HCEC 1CT (cell line): Measurements from ENCODE around the gene SUPT16H.
"Not testable (repeated sequence)": the region's sequence is repeated elsewhere in the genome, so short reads cannot be mapped to it uniquely, and the experiment has no call there.

ENCODE experiments used
- DNase-seq: peaks from one replicate; pipeline ENCODE4 v3.0.0-alpha.2; 2017

SUPT16H gene

GRCh38 chr14:21356511-21356910 lies 27.3 kb downstream of the SUPT16H start:
- DNase-seq, result no peak

DNA sequence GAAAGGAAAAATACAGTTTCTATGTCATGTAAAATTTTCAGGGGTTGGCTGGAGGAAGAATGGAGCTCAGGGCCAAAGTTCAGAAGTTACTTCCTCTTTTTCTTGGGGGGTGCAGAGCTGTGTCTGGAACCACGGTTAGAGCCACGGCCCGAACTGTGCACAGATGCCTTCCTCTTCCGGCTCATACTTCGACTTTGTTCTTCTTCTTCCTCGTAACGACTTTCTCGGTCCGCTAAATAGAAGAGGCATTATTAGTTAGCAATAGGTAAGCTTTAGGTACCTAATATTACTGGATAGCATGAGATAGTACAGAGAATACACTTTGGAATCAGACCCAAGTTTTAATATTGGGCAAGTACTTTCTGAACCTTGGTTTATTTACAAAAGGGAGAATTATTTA lies 31.2 kb downstream of the SUPT16H start:
- no peak for DNase-seq

DNA sequence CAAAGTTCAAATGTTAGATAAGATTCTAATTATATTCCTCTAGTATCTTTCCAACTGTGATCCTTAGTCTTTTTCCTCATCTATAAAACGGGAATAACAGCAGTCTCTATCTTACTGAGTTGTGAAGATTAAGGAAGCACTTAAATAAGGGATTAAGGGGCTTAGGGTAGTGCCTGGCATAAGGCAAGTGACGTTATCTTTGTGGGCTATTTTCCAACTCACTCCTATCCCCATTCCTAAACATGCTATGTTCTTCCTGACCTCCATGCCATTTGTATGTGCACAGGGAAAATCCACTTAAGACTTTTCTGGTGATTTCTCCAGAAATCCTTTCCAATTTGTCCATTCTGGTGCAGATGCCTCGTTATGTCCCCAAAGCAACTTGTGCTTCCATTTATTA lies 33.3 kb downstream of the SUPT16H start:
- DNase-seq, result no peak

DNA sequence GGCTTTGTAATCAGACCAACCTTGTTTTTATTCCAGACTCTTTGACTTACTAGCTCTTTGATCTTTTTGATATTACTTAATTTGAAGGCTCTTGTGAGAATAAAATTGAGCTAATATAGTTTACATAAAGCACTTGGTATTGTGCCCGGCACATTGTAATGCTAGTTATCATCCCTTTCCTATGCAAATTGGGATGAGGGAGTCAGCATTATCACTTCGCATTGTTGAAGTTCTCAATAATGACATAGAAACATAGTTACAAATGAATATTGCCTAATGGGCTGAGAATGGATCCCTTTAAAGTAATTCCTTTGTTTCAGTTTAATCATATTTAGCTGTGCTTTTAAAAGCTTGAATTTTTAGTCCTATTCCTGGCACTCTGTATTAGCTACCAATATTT lies 36.6 kb downstream of the SUPT16H start:
- DNase-seq, result no peak

GRCh38 chr14:21346532-21347135 lies 37.2 kb downstream of the SUPT16H start:
- peak; percentile 20 for DNase-seq

DNA sequence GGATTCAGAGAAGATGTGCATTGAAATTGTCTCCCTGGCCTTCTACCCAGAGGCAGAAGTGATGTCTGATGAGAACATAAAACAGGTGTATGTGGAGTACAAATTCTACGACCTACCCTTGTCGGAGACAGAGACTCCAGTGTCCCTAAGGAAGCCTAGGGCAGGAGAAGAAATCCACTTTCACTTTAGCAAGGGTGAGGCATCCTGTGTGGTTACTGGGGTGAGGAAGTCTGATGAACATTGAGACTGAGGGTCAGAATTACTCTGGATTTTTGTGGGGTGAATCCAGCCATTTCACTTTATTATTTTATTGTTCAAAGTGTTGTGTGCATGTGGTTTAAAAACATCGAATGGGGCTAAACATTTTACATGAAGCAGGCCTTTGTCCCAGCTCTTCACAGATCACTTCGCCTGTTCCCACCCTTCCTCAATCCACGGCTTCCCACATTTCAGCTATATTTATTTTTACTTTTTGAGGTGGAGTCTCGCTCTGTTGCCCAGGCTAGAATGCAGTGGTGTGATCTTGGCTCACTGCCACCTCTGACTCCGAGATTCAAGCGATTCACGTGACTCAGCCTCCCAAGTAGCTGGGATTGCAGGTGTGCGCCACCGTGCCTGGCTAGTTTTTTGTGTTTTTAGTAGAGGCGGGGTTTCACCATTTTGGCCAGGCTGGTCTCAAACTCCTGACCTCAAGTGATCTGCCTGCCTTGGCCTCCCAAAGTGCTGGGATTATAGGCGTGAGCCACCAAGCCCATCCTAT lies 40.6 kb downstream of the SUPT16H start:
- DNase-seq, result no peak

- DNase-seq, result no peak
These were observed 49.5 kb downstream of the SUPT16H start for GRCh38 chr14:21334202-21334906.

- no peak for DNase-seq
These were observed 50.9 kb downstream of the SUPT16H start for GRCh38 chr14:21332950-21333349.

DNA sequence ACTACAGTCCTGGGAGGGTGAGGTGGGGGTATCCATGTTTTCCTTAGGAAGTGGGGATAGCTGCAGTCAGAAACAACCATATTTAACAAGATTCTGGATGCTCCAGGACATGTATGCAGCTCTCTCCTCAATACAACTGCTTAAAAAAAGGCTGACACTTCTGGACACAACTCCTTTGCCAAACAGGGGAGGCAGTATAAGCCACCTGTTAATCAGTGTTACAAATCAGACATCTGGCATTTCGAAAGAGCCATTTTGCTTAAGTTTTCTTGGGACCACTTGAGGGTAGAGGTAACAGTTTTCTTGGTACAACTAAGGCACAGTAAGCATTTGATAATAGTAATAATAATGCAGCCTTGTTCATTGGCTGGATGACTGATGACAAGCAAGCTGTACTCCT lies 56.8 kb downstream of the SUPT16H start:
- DNase-seq, result peak; percentile 27

DNA sequence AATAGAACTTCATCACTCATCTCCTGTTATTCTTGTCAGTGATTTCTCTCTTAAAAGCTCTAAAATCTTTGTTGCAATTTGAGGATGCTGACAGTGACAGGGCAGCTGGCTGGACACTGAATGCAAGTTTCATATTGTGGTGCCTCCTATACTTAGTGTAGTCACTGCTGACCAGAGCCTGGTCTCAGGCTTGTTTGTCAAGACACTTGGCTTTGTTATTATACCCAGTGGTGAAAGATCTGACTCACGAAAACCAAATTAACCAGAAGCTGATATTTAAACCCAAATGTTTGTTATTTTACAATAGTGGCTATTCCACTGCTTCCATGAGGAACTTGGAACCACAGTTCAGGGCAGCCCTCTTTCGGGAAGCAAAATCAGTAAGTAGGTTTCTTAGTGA lies 61.1 kb downstream of the SUPT16H start:
- DNase-seq, result no peak

DNA sequence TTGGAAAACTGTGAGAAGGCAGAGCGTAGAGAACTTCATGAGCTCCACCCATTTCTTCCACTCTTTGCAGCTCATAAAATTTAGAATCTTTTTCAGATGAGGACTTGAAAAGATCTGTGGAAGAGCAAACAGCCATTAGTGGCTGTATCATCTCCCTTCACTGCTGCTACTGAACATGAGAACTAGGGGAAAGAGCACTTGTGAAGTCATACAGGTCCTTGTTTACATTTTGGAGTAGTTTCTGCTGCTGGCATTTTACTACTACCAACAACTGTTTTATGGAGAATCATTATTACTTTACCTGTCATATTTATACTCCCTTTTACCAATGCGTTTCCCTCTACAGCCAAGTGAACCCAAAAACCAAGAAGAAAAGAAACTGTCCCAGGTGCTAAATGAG lies 62.9 kb downstream of the SUPT16H start:
- no peak for DNase-seq

DNA sequence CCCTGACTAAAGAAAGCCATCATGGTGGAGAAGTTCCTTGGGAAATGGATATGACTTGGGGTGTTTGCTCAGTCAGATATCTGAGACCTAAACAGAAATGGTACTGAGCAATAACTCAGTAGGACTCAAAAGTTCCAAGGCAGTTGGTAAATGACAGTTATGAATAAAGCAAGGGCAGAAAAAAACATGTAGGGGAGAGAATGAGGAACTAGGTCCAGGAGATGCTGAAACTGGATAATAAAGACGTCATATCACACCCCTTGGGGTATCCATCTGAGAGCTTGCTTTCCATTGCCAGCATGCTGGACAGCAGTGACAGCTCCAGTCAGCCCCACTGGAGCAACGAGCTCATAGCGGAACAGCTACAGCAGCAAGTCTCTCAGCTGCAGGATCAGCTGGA lies 66.4 kb downstream of the SUPT16H start:
- no peak for DNase-seq

GRCh38 chr14:21313512-21313911 lies 70.3 kb downstream of the SUPT16H start:
- DNase-seq, result no peak

- no peak for DNase-seq
These were observed 72.2 kb downstream of the SUPT16H start for GRCh38 chr14:21311614-21312013.

GRCh38 chr14:21309956-21310355 lies 73.9 kb downstream of the SUPT16H start:
- DNase-seq, result no peak

DNA sequence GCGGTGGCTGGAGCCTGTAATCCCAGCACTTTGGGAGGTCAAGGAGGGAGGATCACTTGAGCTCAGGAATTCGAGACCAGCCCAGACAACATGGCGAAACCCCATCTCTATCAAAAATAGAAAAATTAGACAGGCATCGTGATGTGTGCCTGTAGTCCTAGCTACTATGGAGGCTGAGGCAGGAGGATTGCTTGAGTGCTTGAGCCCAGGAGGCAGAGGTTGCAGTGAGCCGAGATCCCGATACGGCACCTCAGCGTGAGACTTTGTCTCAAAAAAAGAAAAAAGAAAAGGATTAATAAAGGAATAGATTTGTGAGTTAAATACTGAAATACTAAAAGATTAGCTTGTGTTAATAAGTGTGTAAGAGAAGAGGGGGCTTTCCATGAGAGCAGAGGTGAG lies 74.6 kb downstream of the SUPT16H start:
- no peak for DNase-seq

DNA sequence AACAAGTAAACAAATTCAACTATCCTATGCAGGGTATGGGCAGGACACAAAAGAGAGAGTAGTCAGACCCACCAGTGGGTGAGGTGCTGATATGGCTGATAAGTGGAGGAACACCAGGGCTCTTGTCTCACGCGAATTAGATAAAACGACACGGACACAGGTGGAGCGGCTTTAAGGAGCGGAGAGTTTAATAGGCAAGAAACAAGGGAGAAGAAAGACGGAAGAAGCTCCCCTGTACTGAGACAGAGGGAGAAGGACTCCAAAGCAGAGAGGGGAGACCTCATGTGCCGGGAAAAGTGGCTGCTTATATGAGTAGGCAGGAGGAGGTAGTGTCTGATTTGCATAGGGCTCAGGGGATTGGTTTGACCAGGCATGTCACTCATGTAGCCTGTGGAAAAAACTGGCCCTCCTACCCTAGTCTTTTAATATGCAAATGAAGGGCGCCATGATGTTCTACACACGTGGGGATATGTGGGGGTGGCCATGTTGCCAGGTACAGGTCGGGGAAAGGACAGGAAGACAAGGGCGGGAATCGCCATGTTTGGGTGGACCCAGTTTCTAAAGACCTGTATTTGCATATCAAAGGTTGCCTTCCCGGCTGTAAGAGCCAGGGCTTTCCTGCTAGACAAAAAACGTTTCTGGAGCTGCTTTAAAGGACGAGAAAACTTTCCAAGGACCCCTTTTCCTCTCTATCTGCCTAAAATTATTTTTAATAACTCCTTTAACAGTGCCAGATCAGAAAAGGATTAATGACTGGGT lies 75.2 kb downstream of the SUPT16H start:
- DNase-seq, result peak; percentile 41

DNA sequence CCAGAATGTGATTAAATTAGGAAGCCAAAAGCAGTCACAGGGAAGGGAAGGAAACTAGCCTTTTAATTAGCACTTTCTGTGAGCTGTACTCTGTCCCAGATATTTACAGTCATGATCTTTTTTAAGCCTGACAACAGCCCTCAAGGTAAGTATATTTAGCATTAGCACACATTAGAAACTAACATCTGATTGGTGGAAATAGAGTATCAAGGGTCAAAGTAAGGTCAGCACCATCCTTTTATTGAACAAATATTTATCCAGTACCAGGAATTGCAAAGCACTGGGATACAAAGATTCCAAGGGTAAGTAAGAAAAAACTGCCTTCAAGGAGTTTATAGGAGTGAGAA lies 75.7 kb downstream of the SUPT16H start:
- DNase-seq, result no peak

- DNase-seq, result no peak
These were observed 76.2 kb downstream of the SUPT16H start for GRCh38 chr14:21307637-21308036.

GRCh38 chr14:21302836-21303140 lies 81.0 kb downstream of the SUPT16H start:
- DNase-seq, result not testable (repeated sequence)

DNA sequence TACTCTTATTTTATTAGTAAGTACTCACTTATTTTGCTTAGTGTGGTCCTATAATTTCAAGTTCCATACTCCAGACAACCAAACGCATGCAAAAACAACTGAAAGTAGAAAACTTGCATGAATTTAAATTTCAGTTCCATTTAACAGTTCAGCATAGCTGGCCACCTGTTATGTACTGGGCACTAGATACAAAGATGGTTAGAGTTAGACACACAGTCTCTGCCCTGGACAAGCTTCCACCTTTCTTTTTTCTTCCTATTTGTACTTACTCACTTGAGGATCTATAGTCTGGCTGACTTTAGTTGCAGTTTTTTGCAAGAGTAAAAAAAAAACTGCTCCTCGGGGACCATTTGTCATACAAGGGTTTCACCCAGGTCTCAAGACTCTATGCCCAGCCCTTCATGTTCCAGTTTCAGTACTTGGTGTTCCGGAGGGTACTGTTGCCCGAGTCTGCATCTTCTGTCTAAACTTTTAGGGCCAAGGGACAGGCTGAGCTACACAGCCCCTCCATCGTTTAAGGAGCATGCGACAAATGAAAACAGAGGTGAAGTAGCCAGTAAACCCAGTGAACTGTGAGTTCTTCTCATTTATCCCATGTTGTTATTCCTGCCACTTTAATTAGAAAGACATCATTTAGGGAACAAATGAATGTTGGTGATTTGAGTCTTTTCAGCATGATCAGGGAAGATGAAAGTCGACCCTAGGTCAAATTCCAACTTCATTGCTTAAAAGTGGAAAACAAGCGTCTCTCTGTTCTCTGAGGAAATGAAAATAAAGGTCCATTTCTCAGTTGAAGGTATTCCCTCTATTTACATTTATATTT lies 81.6 kb downstream of the SUPT16H start:
- DNase-seq, result no peak
